ENCODE measurements around the gene AMPD2.

The AMPD2 gene

DNA sequence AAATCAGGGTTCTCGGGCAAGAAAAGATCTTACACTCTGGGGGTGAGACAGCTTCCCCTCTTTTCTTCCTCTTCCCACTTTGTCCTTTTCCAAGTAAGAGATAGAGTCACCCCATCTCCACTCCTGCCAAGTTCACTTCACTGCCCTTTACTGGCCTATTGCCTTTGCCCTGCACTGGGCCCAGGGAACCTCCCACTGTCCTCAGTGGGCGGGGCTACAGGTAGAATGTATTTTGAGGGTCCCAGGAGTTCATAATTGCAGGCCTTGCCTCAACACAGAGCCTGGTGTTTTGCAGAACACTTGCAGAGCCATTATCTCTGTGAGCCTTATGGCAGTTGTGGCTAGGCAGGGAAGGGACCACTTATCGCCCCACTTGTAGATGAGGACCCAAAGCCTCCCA is 3.3 kb downstream of the AMPD2 start:
- no peak overlapping the region for H2BK15ac ChIP-seq (ENCODE audit: low read length)
- H3K4me2 ChIP-seq (ENCODE audit: insufficient read depth, low read length, poor library complexity, severe bottlenecking), result no peak overlapping the region
- no peak overlapping the region for H4K8ac ChIP-seq (ENCODE audit: low read depth, low read length)
- H3K4me1 ChIP-seq (ENCODE audit: control insufficient read depth in 2 of 2, insufficient read depth in 1 of 2, low read depth in 1 of 2, low read length in 2 of 2), result peaks cover 15 to 36% of the 10 kb centered on the region in 2 donors
- peaks cover 10 to 28% of the 10 kb centered on the region in 2 donors for H3K36me3 ChIP-seq (replicated peaks in 1 of 2; ENCODE audit: control insufficient read depth in 2 of 2, insufficient read depth in 2 of 2, low read length in 2 of 2)
- H2AFZ ChIP-seq (ENCODE audit: low read length), result no peak overlapping the region
- H2BK120ac ChIP-seq (ENCODE audit: low read depth, low read length), result no peak overlapping the region
- DNase-seq (ENCODE audit: low spot score), result no peak
- no peak overlapping the region for H4K91ac ChIP-seq (ENCODE audit: low read depth, low read length, poor library complexity)
- H2BK5ac ChIP-seq (ENCODE audit: low read length), result no peak overlapping the region
- H3K27ac ChIP-seq (replicated peaks; ENCODE audit: low read length), result no peak overlapping the region
- H3K23ac ChIP-seq (ENCODE audit: low read depth, low read length, poor library complexity), result no peak overlapping the region
- H3K9ac ChIP-seq (ENCODE audit: low read depth, low read length, poor library complexity), result no peak overlapping the region
- H3K4ac ChIP-seq (ENCODE audit: low read length), result no peak overlapping the region
- H3K79me1 ChIP-seq (ENCODE audit: low read depth, low read length), result peaks cover 16% of the 10 kb centered on the region
- H3K27me3 ChIP-seq (ENCODE audit: control insufficient read depth in 3 of 3, insufficient read depth in 3 of 3, low read depth in 1 of 3, low read length in 3 of 3), result no peaks in the 10 kb centered on the region
- H2AK5ac ChIP-seq (ENCODE audit: low read depth, low read length), result no peak overlapping the region
- no peaks in the 10 kb centered on the region for H3K9me3 ChIP-seq (replicated peaks in 1 of 2; ENCODE audit: control insufficient read depth in 2 of 2, insufficient read depth in 1 of 2, low read depth in 1 of 2, low read length in 2 of 2)
- H2BK12ac ChIP-seq (ENCODE audit: low read length), result no peak overlapping the region
- no CpG with 5 or more reads among the region's 3 CpGs for WGBS, 2 donors (ENCODE audit: extremely low coverage in 2 of 2, insufficient read length in 2 of 2, insufficient replicate concordance in 1 of 2)
- H3K4me3 ChIP-seq (ENCODE audit: low read length in 2 of 2), result no peak overlapping the region
- no peak overlapping the region for H3K14ac ChIP-seq (ENCODE audit: low read length)
- no peak overlapping the region for H3K18ac ChIP-seq (ENCODE audit: low read length)

DNA sequence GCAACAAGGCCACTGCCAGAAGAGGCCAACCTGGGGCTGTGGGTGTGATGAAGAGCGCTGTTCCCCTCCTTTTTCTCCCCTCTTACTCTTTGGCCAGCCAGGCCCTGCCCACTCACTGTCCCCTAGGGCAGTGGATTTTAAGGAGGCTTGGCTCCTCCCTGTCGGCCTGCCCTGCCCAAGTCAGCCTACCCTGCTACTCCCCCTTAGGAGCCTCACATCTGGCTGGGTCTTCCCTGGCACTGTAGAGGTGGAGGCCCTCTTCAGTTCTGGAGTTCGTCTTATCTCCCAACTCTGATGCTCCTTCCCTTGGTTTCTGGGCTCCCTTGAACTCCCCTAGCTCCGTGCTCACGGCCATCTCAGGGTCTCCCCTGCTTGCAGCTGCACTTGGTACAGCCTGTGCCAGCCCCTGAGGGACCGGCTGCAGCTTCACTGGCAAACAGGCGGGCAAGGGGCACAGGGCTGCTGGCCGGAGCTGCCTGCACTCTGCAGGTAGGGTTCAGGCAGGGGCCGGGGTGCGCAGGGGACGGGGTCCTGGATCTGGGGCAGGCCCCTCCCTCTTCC is 4.0 kb downstream of the AMPD2 start:
- peak overlapping the region; percentile 30 for H3K18ac ChIP-seq (ENCODE audit: low read length)
- peaks cover 16% of the 10 kb centered on the region for H3K79me1 ChIP-seq (ENCODE audit: low read depth, low read length)
- H4K91ac ChIP-seq (ENCODE audit: low read depth, low read length, poor library complexity), result no peak overlapping the region
- H2BK120ac ChIP-seq (ENCODE audit: low read depth, low read length), result no peak overlapping the region
- no peak overlapping the region for H3K4me2 ChIP-seq (ENCODE audit: insufficient read depth, low read length, poor library complexity, severe bottlenecking)
- no CpG with 5 or more reads among the region's 11 CpGs for WGBS, 2 donors (ENCODE audit: extremely low coverage in 2 of 2, insufficient read length in 2 of 2, insufficient replicate concordance in 1 of 2)
- no peak overlapping the region for H2AFZ ChIP-seq (ENCODE audit: low read length)
- H3K4ac ChIP-seq (ENCODE audit: low read length), result no peak overlapping the region
- H3K4me1 ChIP-seq (ENCODE audit: control insufficient read depth in 2 of 2, insufficient read depth in 1 of 2, low read depth in 1 of 2, low read length in 2 of 2), result peaks cover 15 to 33% of the 10 kb centered on the region in 2 donors
- H2AK5ac ChIP-seq (ENCODE audit: low read depth, low read length), result no peak overlapping the region
- peak overlapping the region; percentile 10 for H3K9ac ChIP-seq (ENCODE audit: low read depth, low read length, poor library complexity)
- H2BK15ac ChIP-seq (ENCODE audit: low read length), result no peak overlapping the region
- peak overlapping the region; percentile 62 for H2BK5ac ChIP-seq (ENCODE audit: low read length)
- no peak overlapping the region for H2BK12ac ChIP-seq (ENCODE audit: low read length)
- no peak overlapping the region for H3K4me3 ChIP-seq (ENCODE audit: low read length in 2 of 2)
- no peak overlapping the region for H3K27ac ChIP-seq (replicated peaks; ENCODE audit: low read length)
- no peaks in the 10 kb centered on the region for H3K9me3 ChIP-seq (replicated peaks in 1 of 2; ENCODE audit: control insufficient read depth in 2 of 2, insufficient read depth in 1 of 2, low read depth in 1 of 2, low read length in 2 of 2)
- H3K14ac ChIP-seq (ENCODE audit: low read length), result no peak overlapping the region
- H3K27me3 ChIP-seq (ENCODE audit: control insufficient read depth in 3 of 3, insufficient read depth in 3 of 3, low read depth in 1 of 3, low read length in 3 of 3), result no peaks in the 10 kb centered on the region
- H4K8ac ChIP-seq (ENCODE audit: low read depth, low read length), result no peak overlapping the region
- H3K23ac ChIP-seq (ENCODE audit: low read depth, low read length, poor library complexity), result peak overlapping the region; percentile 86
- H3K36me3 ChIP-seq (replicated peaks in 1 of 2; ENCODE audit: control insufficient read depth in 2 of 2, insufficient read depth in 2 of 2, low read length in 2 of 2), result peaks cover 18 to 36% of the 10 kb centered on the region in 2 donors
- no peak for DNase-seq (ENCODE audit: low spot score)

DNA sequence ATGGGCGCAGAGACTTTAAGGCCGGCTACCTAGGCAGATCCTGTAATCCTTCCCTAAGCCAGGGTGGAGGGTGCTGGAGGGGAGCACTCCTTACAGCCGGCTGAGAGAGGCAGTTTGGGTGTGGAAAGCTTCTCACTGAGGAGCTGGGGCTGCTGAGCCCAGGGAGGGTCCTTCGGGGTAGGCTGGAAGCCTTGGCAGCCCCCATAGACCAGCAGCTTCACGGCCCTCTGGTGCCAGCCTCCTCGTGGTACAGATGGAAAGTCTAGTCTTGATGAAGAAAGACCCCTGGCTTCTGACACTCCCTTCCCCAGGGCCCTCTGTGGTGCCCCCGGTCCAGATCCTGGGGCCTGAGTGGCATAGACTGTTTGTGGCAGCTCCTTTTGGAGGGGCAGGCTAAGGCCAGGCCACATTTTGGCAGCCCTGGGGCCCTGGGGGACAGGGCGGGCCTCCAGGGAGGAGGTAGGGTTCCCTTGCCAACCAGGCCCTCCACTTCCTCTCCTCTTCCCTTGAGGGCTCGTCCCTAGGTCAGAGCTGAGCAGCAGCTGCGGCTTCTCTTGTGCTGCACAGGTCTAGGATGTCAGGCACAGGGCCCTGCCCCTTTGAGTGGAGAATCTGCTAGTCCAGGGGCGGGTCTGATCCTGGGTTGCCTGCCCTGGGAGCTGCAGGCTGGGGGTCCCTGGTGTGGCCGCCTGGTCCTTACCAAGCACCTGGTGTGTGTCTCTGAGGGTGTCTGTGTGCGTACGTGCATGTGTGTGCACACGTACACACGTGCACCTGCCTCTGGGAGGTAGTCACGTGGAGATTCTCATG is 4.8 kb downstream of the AMPD2 start:
- H2BK15ac ChIP-seq (ENCODE audit: low read length), result no peak overlapping the region
- H2BK120ac ChIP-seq (ENCODE audit: low read depth, low read length), result no peak overlapping the region
- H3K27ac ChIP-seq (replicated peaks; ENCODE audit: low read length), result no peak overlapping the region
- no peak overlapping the region for H3K4me3 ChIP-seq (ENCODE audit: low read length in 2 of 2)
- DNase-seq (ENCODE audit: low spot score), result no peak
- H4K8ac ChIP-seq (ENCODE audit: low read depth, low read length), result no peak overlapping the region
- H3K4me1 ChIP-seq (ENCODE audit: control insufficient read depth in 2 of 2, insufficient read depth in 1 of 2, low read depth in 1 of 2, low read length in 2 of 2), result peaks cover 10 to 26% of the 10 kb centered on the region in 2 donors
- H3K79me1 ChIP-seq (ENCODE audit: low read depth, low read length), result peaks cover 16% of the 10 kb centered on the region
- WGBS, 2 donors (ENCODE audit: extremely low coverage in 2 of 2, insufficient read length in 2 of 2, insufficient replicate concordance in 1 of 2), result no CpG with 5 or more reads among the region's 17 CpGs
- no peak overlapping the region for H3K18ac ChIP-seq (ENCODE audit: low read length)
- peak overlapping the region; percentile 86 for H3K23ac ChIP-seq (ENCODE audit: low read depth, low read length, poor library complexity)
- no peak overlapping the region for H2AFZ ChIP-seq (ENCODE audit: low read length)
- no peak overlapping the region for H4K91ac ChIP-seq (ENCODE audit: low read depth, low read length, poor library complexity)
- H3K9ac ChIP-seq (ENCODE audit: low read depth, low read length, poor library complexity), result no peak overlapping the region
- H3K36me3 ChIP-seq (replicated peaks in 1 of 2; ENCODE audit: control insufficient read depth in 2 of 2, insufficient read depth in 2 of 2, low read length in 2 of 2), result peaks cover 25 to 44% of the 10 kb centered on the region in 2 donors
- H3K14ac ChIP-seq (ENCODE audit: low read length), result no peak overlapping the region
- no peak overlapping the region for H3K4ac ChIP-seq (ENCODE audit: low read length)
- H3K9me3 ChIP-seq (replicated peaks in 1 of 2; ENCODE audit: control insufficient read depth in 2 of 2, insufficient read depth in 1 of 2, low read depth in 1 of 2, low read length in 2 of 2), result no peaks in the 10 kb centered on the region
- no peaks in the 10 kb centered on the region for H3K27me3 ChIP-seq (ENCODE audit: control insufficient read depth in 3 of 3, insufficient read depth in 3 of 3, low read depth in 1 of 3, low read length in 3 of 3)
- H2AK5ac ChIP-seq (ENCODE audit: low read depth, low read length), result peak overlapping the region; percentile 28
- no peak overlapping the region for H3K4me2 ChIP-seq (ENCODE audit: insufficient read depth, low read length, poor library complexity, severe bottlenecking)
- H2BK12ac ChIP-seq (ENCODE audit: low read length), result no peak overlapping the region
- H2BK5ac ChIP-seq (ENCODE audit: low read length), result peak overlapping the region; percentile 62

DNA sequence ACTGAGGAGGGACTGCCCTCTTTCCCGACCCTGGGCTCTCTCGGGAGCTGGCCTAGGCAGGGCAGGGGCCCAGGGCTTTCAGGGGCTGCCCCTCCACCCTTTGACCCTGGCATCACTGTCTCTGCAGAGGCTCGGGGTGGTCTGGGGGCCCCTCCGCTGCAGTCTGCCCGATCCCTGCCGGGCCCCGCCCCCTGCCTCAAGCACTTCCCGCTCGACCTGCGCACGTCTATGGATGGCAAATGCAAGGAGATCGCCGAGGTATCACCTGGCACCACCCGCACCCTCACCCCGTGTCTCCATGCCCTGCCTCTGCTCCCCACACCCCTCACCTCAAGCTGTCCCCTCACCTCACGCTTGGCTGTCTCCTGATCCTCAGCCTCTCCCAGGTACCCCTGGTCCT is 5.5 kb downstream of the AMPD2 start:
- no peak overlapping the region for H3K14ac ChIP-seq (ENCODE audit: low read length)
- no peak overlapping the region for H3K27ac ChIP-seq (replicated peaks; ENCODE audit: low read length)
- no peak overlapping the region for H2BK15ac ChIP-seq (ENCODE audit: low read length)
- H3K9ac ChIP-seq (ENCODE audit: low read depth, low read length, poor library complexity), result peak overlapping the region; percentile 51
- H3K4ac ChIP-seq (ENCODE audit: low read length), result no peak overlapping the region
- no peaks in the 10 kb centered on the region for H3K9me3 ChIP-seq (replicated peaks in 1 of 2; ENCODE audit: control insufficient read depth in 2 of 2, insufficient read depth in 1 of 2, low read depth in 1 of 2, low read length in 2 of 2)
- peak overlapping the region; percentile 25 for H3K23ac ChIP-seq (ENCODE audit: low read depth, low read length, poor library complexity)
- H2AFZ ChIP-seq (ENCODE audit: low read length), result no peak overlapping the region
- H3K27me3 ChIP-seq (ENCODE audit: control insufficient read depth in 3 of 3, insufficient read depth in 3 of 3, low read depth in 1 of 3, low read length in 3 of 3), result no peaks in the 10 kb centered on the region
- no peak overlapping the region for H3K4me3 ChIP-seq (ENCODE audit: low read length in 2 of 2)
- H2AK5ac ChIP-seq (ENCODE audit: low read depth, low read length), result peak overlapping the region; percentile 38
- WGBS, 2 donors (ENCODE audit: extremely low coverage in 2 of 2, insufficient read length in 2 of 2, insufficient replicate concordance in 1 of 2), result no CpG with 5 or more reads among the region's 16 CpGs
- peak overlapping the region; percentile 62 for H2BK5ac ChIP-seq (ENCODE audit: low read length)
- H4K8ac ChIP-seq (ENCODE audit: low read depth, low read length), result no peak overlapping the region
- H3K4me1 ChIP-seq (ENCODE audit: control insufficient read depth in 2 of 2, insufficient read depth in 1 of 2, low read depth in 1 of 2, low read length in 2 of 2), result peaks cover 9 to 26% of the 10 kb centered on the region in 2 donors
- H2BK120ac ChIP-seq (ENCODE audit: low read depth, low read length), result no peak overlapping the region
- peaks cover 32 to 51% of the 10 kb centered on the region in 2 donors for H3K36me3 ChIP-seq (replicated peaks in 1 of 2; ENCODE audit: control insufficient read depth in 2 of 2, insufficient read depth in 2 of 2, low read length in 2 of 2)
- no peak overlapping the region for H3K4me2 ChIP-seq (ENCODE audit: insufficient read depth, low read length, poor library complexity, severe bottlenecking)
- no peak for DNase-seq (ENCODE audit: low spot score)
- H4K91ac ChIP-seq (ENCODE audit: low read depth, low read length, poor library complexity), result no peak overlapping the region
- H3K79me1 ChIP-seq (ENCODE audit: low read depth, low read length), result peaks cover 16% of the 10 kb centered on the region
- peak overlapping the region; percentile 33 for H3K18ac ChIP-seq (ENCODE audit: low read length)
- H2BK12ac ChIP-seq (ENCODE audit: low read length), result no peak overlapping the region
